NCI-H187 (cell line): ENCODE results near the gene HLA-A.
"Not testable (repeated sequence)": the region's sequence is repeated elsewhere in the genome, so short reads cannot be mapped to it uniquely, and the experiment has no call there.

Experiments used
- DNase-seq, 2 experiments: peaks; one replicate each; lab custom pipeline; 2025; lab: John Stamatoyannopoulos, UW

HLA-A gene

GRCh38 chr6:29942275-29943052 lies at the start of gene HLA-A:
Gene HLA-A, plus strand, starts transcription at chr6:29942532. Its CDS starts 22 bp downstream, at chr6:29942554.
- peak; percentile 55 to 87 for DNase-seq

DNA sequence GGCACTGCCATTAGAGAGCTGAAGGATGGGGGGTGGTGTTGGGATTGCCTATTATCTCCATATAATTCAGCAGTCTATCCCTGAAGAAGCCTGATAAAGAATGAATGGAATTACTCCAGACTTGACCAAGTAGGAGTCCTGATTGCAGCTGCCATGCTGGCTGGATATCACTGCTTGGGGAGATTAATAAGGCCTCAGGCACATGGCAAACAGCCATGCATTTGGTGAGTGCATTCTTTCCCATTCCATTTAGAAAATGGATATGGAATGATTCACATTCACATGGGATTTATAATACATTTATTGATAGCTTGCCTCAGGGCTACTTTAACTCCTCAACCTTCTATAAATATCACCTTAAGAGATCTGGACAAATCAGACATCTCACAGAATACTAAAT lies 49.6 kb upstream of the HLA-A start:
- no peak for DNase-seq

DNA sequence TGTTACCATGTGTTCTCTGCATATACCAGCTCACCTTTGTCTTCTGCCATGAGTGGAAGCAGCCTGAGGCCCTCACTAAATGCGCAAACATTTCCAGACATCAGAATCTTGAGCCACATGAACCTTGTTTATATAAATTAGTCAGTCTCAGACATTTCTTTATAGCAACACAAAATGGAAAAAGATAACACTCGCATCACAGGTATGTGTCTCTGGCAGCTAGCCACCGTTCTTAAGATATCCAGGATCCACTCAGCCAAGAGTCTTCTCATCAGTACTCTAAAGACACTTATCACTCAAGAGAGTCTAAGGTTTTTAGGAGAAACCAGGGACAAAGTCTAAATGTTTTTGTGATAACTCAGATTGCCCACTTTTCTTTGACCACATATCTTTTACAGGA lies 43.1 kb upstream of the HLA-A start:
- DNase-seq, result no peak

- no peak for DNase-seq
These were observed 37.0 kb upstream of the HLA-A start for GRCh38 chr6:29905286-29905685.

GRCh38 chr6:29907637-29908340 lies 34.5 kb upstream of the HLA-A start:
- no peak for DNase-seq

DNA sequence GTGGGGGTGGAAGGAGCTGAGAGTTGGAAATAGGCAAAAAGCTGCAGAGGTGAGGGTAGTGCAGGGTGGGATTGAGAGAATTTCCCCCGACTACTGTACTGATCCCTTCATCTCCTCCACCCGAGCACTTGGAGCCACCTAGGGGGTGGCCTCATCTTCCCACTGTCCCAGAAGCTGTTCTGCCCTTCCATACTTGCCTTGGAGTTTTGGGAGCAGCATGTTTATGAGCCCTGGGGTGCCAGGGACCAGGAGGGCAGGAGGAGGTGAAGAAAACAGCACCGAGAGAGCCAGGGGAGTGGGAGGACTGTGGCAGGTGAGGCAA lies 34.0 kb upstream of the HLA-A start:
- no peak for DNase-seq

- no peak for DNase-seq
These were observed 33.6 kb upstream of the HLA-A start for GRCh38 chr6:29908710-29909109.

- no peak for DNase-seq
These were observed 32.3 kb upstream of the HLA-A start for GRCh38 chr6:29909985-29910384.

GRCh38 chr6:29912840-29913239 lies 29.5 kb upstream of the HLA-A start:
- no peak for DNase-seq

GRCh38 chr6:29916741-29917140 lies 25.6 kb upstream of the HLA-A start:
- DNase-seq, result no peak

- no peak for DNase-seq
These were observed 24.5 kb upstream of the HLA-A start for GRCh38 chr6:29917857-29918256.

GRCh38 chr6:29919506-29920445 lies 22.6 kb upstream of the HLA-A start:
- no peak for DNase-seq

DNA sequence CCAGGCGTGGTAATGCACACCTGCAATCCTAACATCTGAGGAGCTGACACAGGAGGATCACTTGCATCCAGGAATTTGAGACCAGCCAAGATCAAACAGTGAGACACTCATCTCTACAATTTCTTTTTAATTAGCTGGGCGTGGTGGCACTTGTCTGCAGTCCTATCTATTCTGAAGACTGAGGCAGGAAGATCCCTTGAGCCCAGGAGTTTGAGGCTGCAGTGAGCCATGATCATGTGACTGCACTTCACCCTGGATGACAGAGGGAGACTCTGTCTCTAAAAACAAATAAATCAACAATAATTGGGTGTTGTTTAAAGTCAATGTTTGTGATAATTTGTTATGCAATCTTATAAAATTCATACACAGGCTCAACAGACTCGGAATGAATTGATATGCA lies 18.0 kb upstream of the HLA-A start:
- DNase-seq, result peak in 1 of 2 experiments; percentile 8

GRCh38 chr6:29924731-29925130 lies 17.6 kb upstream of the HLA-A start:
- no peak for DNase-seq

DNA sequence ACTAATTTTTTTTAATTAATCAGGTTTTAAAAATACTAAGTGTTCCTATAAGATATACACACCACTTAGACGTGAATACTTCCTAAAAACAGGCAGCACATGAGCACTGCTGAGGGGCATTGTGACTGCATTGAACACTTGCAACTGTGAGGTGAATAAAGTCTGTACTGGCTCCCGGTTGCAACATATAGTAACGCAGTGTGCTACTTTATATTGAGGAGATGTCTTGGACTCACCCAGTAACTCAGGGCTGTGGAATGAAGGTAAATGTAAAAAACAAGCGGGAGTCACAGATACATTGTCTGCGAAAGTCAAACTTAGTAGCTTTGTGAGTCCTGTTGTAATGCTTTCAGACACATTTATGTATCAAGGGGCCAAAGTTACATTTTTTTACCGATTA lies 17.0 kb upstream of the HLA-A start:
- no peak for DNase-seq

DNA sequence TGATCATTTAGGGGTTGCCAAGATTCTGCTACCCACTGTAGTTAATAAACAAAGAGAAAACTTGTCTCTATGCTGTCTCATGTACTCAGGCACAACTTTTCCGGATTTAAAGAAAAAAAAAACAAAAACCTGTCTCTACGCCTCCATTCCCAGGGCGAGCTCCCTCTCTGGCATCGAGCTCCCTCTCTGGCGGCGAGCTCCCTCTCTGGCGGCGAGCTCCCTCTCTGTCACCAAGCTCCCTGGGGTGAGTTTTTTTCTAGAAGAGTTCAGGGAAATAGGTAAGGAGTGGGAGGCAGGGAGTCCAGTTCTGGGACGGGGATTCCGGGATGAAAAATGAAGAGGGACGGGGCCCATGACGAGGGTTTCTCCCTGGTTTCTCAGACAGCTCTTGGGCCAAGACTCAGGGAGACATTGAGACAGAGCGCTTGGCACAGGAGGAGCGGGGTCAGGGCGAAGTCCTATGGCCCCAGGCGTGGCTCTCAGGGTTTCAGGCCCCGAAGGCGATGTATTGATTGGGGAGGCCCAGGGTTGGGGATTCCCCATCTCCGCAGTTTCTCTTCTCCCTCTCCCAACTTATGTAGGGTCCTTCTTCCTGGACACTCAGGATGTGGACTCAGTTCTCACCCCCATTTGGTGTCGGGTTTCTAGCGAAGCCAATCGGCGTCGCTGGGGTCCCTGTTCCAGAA lies 16.5 kb upstream of the HLA-A start:
- no peak for DNase-seq

GRCh38 chr6:29926413-29927274 lies 15.7 kb upstream of the HLA-A start:
- DNase-seq, result no peak

DNA sequence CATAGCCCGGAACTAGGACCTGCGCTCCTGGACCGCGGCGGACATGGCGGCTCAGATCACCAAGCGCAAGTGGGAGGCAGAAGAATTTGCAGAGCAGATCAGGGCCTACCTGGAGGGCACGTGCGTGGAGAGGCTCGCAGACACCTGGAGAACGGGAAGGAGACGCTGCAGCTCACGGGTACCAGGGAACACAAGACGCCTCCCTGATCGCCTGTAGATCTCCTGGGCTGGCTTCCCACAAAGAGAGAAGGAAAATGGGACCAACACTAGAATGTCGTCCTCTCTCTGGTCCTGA lies 15.1 kb upstream of the HLA-A start:
- DNase-seq, result no peak

- no peak for DNase-seq
These were observed 14.4 kb upstream of the HLA-A start for GRCh38 chr6:29927841-29928388.

GRCh38 chr6:29930047-29930446 lies 12.3 kb upstream of the HLA-A start:
- not testable (repeated sequence) for DNase-seq

GRCh38 chr6:29933955-29934354 lies 8.4 kb upstream of the HLA-A start:
- DNase-seq, result peak; percentile 16 to 36
